Astrocyte of the spinal cord (primary cell): ENCODE data around the gene PPM1H.

Source experiments
- DNase-seq: peaks from one replicate; pipeline ENCODE4 v3.0.0; 2011; ENCODE audit warnings: low read depth, low spot score
- H3K4me3 ChIP-seq: 2 replicates; pipeline ENCODE4 v1.5.1; 2011; ENCODE audit warnings: low read depth, mild to moderate bottlenecking, low read length, moderate library complexity
- in situ Hi-C: cut with HindIII; loops from 2 replicates; pipeline ENCODE4 v1.10.0; 2017; ENCODE audit warnings: low sequenced_read_pairs
- TF ChIP-seq, protein P1 (sequence below): IDR thresholded peaks from 2 replicates; pipeline ENCODE4 v1.5.1; 2012; ENCODE audit warnings: low read depth, mild to moderate bottlenecking, low read length, inconsistent platforms

PPM1H gene

DNA sequence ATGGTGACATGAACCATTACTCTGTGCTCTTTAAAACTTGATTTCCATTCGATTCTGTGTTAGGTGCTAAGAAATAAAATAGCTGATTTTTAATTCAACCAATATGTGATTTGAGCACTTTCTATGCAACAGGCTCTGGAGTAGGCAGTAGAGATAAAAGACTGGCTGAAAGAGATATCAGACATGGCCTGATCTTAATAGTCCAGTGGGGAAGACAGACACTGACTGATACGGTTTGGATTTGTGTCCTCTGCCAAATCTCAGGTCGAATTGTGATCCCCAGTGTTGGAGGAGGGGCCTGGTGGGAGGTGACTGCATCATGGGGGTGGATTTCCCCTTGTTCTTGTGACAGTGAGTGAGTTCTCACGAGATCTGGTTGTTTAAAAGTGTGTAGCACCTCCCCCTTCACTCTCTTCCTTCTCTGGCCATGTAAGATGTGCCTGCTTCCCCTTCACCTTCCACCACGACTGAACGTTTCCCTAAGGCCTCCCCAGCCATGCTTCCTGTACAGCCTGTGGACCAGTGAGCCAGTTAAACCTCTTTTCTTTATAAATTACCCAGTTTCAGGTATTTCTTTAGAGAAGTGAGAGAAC is 128.6 kb downstream of the PPM1H start:
- no peak for DNase-seq
- in situ Hi-C loops: no loop called here
- H3K4me3 ChIP-seq: no peak overlapping the region
- TF ChIP-seq, protein P1, sequence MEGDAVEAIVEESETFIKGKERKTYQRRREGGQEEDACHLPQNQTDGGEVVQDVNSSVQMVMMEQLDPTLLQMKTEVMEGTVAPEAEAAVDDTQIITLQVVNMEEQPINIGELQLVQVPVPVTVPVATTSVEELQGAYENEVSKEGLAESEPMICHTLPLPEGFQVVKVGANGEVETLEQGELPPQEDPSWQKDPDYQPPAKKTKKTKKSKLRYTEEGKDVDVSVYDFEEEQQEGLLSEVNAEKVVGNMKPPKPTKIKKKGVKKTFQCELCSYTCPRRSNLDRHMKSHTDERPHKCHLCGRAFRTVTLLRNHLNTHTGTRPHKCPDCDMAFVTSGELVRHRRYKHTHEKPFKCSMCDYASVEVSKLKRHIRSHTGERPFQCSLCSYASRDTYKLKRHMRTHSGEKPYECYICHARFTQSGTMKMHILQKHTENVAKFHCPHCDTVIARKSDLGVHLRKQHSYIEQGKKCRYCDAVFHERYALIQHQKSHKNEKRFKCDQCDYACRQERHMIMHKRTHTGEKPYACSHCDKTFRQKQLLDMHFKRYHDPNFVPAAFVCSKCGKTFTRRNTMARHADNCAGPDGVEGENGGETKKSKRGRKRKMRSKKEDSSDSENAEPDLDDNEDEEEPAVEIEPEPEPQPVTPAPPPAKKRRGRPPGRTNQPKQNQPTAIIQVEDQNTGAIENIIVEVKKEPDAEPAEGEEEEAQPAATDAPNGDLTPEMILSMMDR: no peak

DNA sequence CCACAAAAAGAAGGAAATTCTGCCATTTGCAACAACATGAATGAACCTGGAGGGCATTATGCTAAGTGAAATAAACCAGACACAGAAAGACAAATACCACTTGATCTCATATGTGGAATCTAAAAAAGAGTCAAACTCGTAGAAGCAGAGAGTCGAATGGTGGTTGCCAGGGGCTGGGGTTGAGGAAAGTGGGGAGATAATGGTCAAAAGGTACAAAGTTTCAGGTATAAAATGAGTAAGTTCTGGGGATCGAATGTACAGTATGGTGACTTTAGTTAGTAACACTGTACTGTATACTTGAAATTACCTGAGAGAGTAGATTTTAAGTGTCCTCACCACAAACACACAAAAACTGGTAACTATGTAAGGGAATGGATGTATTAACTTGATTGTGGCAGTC is 129.4 kb downstream of the PPM1H start:
- in situ Hi-C loops: no loop called here
- TF ChIP-seq, protein P1: no peak
- no peak overlapping the region for H3K4me3 ChIP-seq
- no peak for DNase-seq

DNA sequence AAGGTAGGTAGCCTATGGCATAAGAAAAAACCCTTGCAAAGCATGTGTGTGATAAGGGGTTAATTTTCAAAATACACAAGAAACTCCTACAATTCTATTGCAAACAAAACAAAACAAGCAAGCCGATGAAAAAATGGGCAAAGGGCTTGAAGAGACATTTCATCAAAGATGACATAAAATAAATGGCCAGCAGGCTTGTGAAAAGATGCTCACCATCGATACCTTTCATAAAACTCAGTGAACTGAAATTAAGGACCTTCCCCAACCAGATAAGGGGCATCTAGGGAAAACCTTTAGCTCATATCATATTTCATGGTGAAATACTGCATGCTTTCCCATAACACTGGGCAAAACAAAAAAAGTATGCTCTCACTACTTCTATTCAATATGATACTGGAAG is 131.2 kb downstream of the PPM1H start:
- in situ Hi-C loops: no loop called here
- TF ChIP-seq, protein P1: no peak
- DNase-seq: no peak

DNA sequence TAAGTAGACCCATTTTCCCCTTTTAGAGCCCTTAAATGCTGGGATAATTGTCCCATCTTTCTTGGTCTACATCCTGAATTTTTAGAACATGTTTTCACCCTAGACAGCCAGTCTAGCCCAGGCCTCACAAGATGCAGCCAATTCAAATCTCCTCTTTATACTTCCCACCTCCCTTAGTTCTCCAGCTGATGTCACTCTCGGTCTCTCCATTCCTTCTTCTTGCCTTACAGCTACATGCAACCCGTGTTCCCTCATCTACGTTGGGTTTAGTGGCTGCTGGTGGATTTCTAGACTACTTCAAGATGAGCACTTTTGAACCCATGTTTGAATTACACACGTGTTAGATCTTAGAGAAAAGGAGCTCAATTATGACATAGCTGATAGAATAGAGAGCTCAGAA is 132.0 kb downstream of the PPM1H start:
- peak; percentile 46 for DNase-seq
- TF ChIP-seq, protein P1: peak; percentile 32
- H3K4me3 ChIP-seq: no peak overlapping the region
- in situ Hi-C loops: no loop called here

More for the DNA sequence above, 131.2 kb downstream of the PPM1H start:
- no peak overlapping the region for H3K4me3 ChIP-seq

DNA sequence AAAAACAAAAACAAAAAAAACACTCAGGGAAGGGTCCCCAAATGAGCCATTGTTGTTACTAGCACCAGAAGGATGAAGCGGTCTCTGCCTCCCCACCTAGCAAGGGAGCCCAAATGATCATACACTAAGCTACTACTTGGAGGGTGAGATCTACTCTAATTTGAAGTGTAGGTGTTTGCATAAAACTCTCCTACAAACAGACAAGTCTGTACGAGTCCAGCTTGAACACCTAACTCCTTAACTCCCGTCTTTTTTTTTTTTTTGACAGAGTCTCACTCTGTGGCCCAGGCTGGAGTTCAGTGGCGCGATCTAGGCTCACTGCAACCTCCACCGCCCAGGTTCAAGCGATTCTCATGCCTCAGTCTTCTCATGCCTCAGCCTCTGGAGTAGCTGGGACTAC is 132.6 kb downstream of the PPM1H start:
- in situ Hi-C loops: no loop called here
- H3K4me3 ChIP-seq: no peak overlapping the region
- no peak for DNase-seq
- TF ChIP-seq, protein P1: no peak

DNA sequence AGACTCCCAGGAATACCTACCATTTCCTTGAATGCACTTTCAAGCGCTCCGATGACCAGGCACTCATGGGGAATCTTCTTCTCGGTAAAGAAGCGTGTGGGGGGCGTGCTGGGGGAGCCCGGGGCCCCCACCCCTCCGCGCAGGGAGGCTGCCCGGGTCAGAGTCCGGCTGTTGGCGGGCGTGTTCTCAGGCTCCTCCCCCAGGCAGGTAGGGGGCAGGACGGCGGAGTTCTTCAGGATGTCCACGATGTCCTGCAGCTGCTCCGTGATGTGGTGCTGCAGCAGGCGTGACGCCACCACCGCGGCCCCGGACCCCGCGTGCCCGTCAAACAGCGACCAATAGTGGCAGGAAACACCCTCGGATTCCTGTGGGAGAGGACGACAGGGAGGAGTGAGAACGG is 133.2 kb downstream of the PPM1H start:
- no peak overlapping the region for H3K4me3 ChIP-seq
- TF ChIP-seq, protein P1: no peak
- DNase-seq: no peak
- in situ Hi-C loops: no loop called here
